ENCODE data around the gene ERN1.

- TF ChIP-seq, protein P1, sequence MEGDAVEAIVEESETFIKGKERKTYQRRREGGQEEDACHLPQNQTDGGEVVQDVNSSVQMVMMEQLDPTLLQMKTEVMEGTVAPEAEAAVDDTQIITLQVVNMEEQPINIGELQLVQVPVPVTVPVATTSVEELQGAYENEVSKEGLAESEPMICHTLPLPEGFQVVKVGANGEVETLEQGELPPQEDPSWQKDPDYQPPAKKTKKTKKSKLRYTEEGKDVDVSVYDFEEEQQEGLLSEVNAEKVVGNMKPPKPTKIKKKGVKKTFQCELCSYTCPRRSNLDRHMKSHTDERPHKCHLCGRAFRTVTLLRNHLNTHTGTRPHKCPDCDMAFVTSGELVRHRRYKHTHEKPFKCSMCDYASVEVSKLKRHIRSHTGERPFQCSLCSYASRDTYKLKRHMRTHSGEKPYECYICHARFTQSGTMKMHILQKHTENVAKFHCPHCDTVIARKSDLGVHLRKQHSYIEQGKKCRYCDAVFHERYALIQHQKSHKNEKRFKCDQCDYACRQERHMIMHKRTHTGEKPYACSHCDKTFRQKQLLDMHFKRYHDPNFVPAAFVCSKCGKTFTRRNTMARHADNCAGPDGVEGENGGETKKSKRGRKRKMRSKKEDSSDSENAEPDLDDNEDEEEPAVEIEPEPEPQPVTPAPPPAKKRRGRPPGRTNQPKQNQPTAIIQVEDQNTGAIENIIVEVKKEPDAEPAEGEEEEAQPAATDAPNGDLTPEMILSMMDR (IDR thresholded peaks at IDR 0.05), result no peak
- TF ChIP-seq EP300 (IDR thresholded peaks at IDR 0.05; ENCODE audit: low read depth) (no peak), POLR2A (IDR thresholded peaks at IDR 0.05) (no peak), POLR2AphosphoS5 (IDR thresholded peaks at IDR 0.05) (no peak)
Measured at GRCh38 chr17:64038331-64039105, 91.4 kb downstream of the ERN1 start.
